ENCODE results near the gene TNS3.

DNA sequence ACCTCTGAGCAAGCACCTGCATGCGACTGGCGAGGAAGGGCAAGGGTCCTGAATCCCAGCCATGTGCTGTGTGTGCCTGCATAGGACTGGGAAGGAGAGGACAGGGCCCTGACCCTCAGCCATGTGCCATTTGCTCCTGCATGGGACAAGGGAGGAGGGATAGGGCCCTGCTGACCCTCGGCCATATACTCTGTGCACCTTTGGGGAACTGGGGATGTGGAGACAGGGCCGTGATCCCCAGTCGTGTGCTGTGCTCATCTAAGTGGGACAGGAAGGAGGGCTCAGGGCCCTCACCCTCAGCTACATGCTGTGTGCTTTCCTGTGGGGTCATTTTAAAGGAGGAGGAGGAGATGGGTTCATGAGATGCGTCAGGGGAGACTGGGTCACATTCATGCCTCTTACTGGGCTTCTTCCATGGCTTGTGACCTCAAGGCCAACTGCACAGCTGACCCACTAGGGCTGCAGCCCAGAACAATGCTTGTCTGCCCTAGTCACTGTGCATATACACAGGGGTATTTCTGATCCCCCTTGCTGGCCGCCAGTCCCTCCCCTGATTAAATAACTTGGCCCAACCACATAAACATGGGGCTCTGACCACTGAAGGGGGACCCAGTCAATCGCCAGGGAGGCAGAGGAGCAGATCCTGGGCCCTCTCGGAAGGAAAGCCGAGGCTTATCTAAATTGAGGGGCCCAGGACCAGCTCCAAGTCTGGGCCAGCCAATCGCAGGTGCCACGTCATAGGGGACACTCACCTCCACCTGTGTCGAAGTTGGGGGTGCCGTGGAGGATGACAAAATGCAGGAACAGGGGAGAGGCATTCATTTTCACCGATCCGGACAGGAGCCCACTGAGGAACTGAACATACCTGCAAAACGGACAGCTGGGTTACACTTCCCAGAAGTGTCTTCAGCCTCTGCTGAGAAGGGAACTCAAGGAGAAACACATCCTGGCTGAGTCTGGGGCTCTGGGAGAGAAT is 167.3 kb downstream of the TNS3 start:
- TF ChIP-seq NCOA2 (CRISPR knock-in tag; IDR thresholded peaks at IDR 0.05) (no peak), SUZ12 (IDR thresholded peaks at IDR 0.05; ENCODE audit: low read depth, low read length) (no peak), EZH2 (conservative IDR thresholded peaks at IDR 0.05; ENCODE audit: low read depth, low read length) (no peak), FOXM1 (CRISPR knock-in tag; IDR thresholded peaks at IDR 0.05) (no peak), ZC3H4 (CRISPR knock-in tag; IDR thresholded peaks at IDR 0.05; ENCODE audit: borderline replicate concordance) (no peak), ZMYM2 (CRISPR knock-in tag; IDR thresholded peaks at IDR 0.05) (no peak)
- TF ChIP-seq, protein P1, sequence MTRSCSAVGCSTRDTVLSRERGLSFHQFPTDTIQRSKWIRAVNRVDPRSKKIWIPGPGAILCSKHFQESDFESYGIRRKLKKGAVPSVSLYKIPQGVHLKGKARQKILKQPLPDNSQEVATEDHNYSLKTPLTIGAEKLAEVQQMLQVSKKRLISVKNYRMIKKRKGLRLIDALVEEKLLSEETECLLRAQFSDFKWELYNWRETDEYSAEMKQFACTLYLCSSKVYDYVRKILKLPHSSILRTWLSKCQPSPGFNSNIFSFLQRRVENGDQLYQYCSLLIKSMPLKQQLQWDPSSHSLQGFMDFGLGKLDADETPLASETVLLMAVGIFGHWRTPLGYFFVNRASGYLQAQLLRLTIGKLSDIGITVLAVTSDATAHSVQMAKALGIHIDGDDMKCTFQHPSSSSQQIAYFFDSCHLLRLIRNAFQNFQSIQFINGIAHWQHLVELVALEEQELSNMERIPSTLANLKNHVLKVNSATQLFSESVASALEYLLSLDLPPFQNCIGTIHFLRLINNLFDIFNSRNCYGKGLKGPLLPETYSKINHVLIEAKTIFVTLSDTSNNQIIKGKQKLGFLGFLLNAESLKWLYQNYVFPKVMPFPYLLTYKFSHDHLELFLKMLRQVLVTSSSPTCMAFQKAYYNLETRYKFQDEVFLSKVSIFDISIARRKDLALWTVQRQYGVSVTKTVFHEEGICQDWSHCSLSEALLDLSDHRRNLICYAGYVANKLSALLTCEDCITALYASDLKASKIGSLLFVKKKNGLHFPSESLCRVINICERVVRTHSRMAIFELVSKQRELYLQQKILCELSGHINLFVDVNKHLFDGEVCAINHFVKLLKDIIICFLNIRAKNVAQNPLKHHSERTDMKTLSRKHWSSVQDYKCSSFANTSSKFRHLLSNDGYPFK (CRISPR knock-in tag; IDR thresholded peaks at IDR 0.05; ENCODE audit: borderline replicate concordance): no peak

Measured in HepG2 (cell line).